GM18861 (cell line): ENCODE results near the gene LRRC75B.
"Not testable (repeated sequence)": the region's sequence is repeated elsewhere in the genome, so short reads cannot be mapped to it uniquely, and the experiment has no call there.

Source experiments
- ATAC-seq: cut with Tn5 transposase; IDR thresholded peaks from one replicate; pipeline ENCODE4 v1.9.1; 2021; ENCODE audit not compliant: unreplicated experiment

The LRRC75B gene

GRCh38 chr22:24602847-24603769, 10.2 kb upstream of the LRRC75B start, which contains the start of gene GGT1:
TSS of gene GGT1 (plus strand) at chr22:24603193. CDS start at chr22:24611082, 7,889 bp downstream.
- ATAC-seq = not testable (repeated sequence)

GRCh38 chr22:24602105-24602749, 9.4 kb upstream of the LRRC75B start:
- ATAC-seq = not testable (repeated sequence)

- ATAC-seq = no peak
Measured at GRCh38 chr22:24601217-24602104, 8.6 kb upstream of the LRRC75B start.

GRCh38 chr22:24599958-24600715, 7.3 kb upstream of the LRRC75B start:
- not testable (repeated sequence) for ATAC-seq

- ATAC-seq = no peak
Measured at GRCh38 chr22:24599514-24599913, 6.6 kb upstream of the LRRC75B start.

- not testable (repeated sequence) for ATAC-seq
Measured at GRCh38 chr22:24597076-24597475, 4.2 kb upstream of the LRRC75B start.

- ATAC-seq = no peak
Measured at GRCh38 chr22:24595863-24596262, 3.0 kb upstream of the LRRC75B start.

GRCh38 chr22:24595228-24595627, 2.4 kb upstream of the LRRC75B start:
- no peak for ATAC-seq

- ATAC-seq = no peak
Measured at GRCh38 chr22:24594569-24595120, 1.8 kb upstream of the LRRC75B start.

GRCh38 chr22:24593836-24594568, 1.1 kb upstream of the LRRC75B start:
- ATAC-seq = no peak

- ATAC-seq = not testable (repeated sequence)
Measured at GRCh38 chr22:24593559-24593835, 624 bp upstream of the LRRC75B start.

- no peak for ATAC-seq
Measured at GRCh38 chr22:24592058-24592850, 619 bp downstream of the LRRC75B start.

- no peak for ATAC-seq
Measured at GRCh38 chr22:24591286-24591830, 1.5 kb downstream of the LRRC75B start.

- ATAC-seq = no peak
Measured at GRCh38 chr22:24590596-24591173, 2.2 kb downstream of the LRRC75B start.

- no peak for ATAC-seq
Measured at GRCh38 chr22:24589518-24590030, 3.3 kb downstream of the LRRC75B start.

- no peak for ATAC-seq
Measured at GRCh38 chr22:24588757-24589481, 4.0 kb downstream of the LRRC75B start.

GRCh38 chr22:24588381-24588756, 4.5 kb downstream of the LRRC75B start:
- no peak for ATAC-seq
